EH (cell line): ENCODE measurements around the gene TRIM75.
A peak's percentile ranks its signal among the peaks of the same experiment; 100 is the strongest.
"Not testable (repeated sequence)": the region's sequence is repeated elsewhere in the genome, so short reads cannot be mapped to it uniquely, and the experiment has no call there.

ENCODE experiments used
- DNase-seq: peaks from one replicate; pipeline ENCODE4 v3.0.0-alpha.2; 2015; ENCODE audit warnings: low read depth

The TRIM75 gene

GRCh38 chr4:165053645-165054044, at the start of gene TRIM75:
Gene TRIM75, plus strand, starts transcription at chr4:165053866. Its CDS starts 5,282 bp downstream, at chr4:165059148.
- DNase-seq, result no peak

GRCh38 chr4:165005352-165005925, 48.2 kb upstream of the TRIM75 start:
- no peak for DNase-seq

GRCh38 chr4:165006456-165006855, 47.2 kb upstream of the TRIM75 start:
- no peak for DNase-seq

GRCh38 chr4:165006886-165007285, 46.8 kb upstream of the TRIM75 start:
- DNase-seq, result no peak

GRCh38 chr4:165009493-165010227, 44.0 kb upstream of the TRIM75 start:
- DNase-seq, result no peak

- DNase-seq, result no peak
These were observed 43.2 kb upstream of the TRIM75 start for GRCh38 chr4:165010487-165010886.

GRCh38 chr4:165010991-165011390, 42.7 kb upstream of the TRIM75 start:
- no peak for DNase-seq

GRCh38 chr4:165011403-165011802, 42.3 kb upstream of the TRIM75 start:
- no peak for DNase-seq

- no peak for DNase-seq
These were observed 40.0 kb upstream of the TRIM75 start for GRCh38 chr4:165013691-165014090.

GRCh38 chr4:165016971-165017370, 36.7 kb upstream of the TRIM75 start:
- peak; percentile 6 for DNase-seq

- DNase-seq, result not testable (repeated sequence)
These were observed 33.7 kb upstream of the TRIM75 start for GRCh38 chr4:165019995-165020394.

- DNase-seq, result not testable (repeated sequence)
These were observed 27.9 kb upstream of the TRIM75 start for GRCh38 chr4:165025782-165026181.

- DNase-seq, result no peak
These were observed 25.8 kb upstream of the TRIM75 start for GRCh38 chr4:165027762-165028402.

- DNase-seq, result no peak
These were observed 22.0 kb upstream of the TRIM75 start, which contains the start of gene TRIM60 for GRCh38 chr4:165031436-165032211. Gene TRIM60, plus strand, starts transcription at chr4:165031999. Its CDS starts 8,074 bp downstream, at chr4:165040073.

GRCh38 chr4:165048170-165048569, 5.5 kb upstream of the TRIM75 start:
- no peak for DNase-seq

GRCh38 chr4:165052627-165053026, 1.0 kb upstream of the TRIM75 start:
- no peak for DNase-seq

GRCh38 chr4:165055601-165056000, 1.9 kb downstream of the TRIM75 start:
- no peak for DNase-seq

GRCh38 chr4:165058666-165059065, 5.0 kb downstream of the TRIM75 start:
- no peak for DNase-seq

- DNase-seq, result no peak
These were observed 5.7 kb downstream of the TRIM75 start for GRCh38 chr4:165059386-165059785.

- peak; percentile 1 for DNase-seq
These were observed 7.3 kb downstream of the TRIM75 start for GRCh38 chr4:165060938-165061337.

- no peak for DNase-seq
These were observed 16.9 kb downstream of the TRIM75 start for GRCh38 chr4:165070560-165070959.

- DNase-seq, result not testable (repeated sequence)
These were observed 19.7 kb downstream of the TRIM75 start for GRCh38 chr4:165073346-165073745.
